HepG2 (cell line): ENCODE measurements around the gene DRC7. TPM values are rescaled to one million over a fixed set of nuclear protein-coding genes. Genes with fewer than 3 reads are reported as not detected.
A peak's percentile ranks its signal among the peaks of the same experiment; 100 is the strongest.

Experiments
- ATAC-seq: fragments of 200-7000 bp; cut with Tn5 transposase; 3 replicates; pipeline ENCODE4 v1.9.1; 2020; ENCODE audit warnings: mild to moderate bottlenecking, moderate library complexity
- BruUV-seq: library from RNA; stranded (reverse); fragments of 400-500 nt; replicated peaks from 2 replicates; lab custom pipeline; 2021; lab: Mats Ljungman, UMichigan
- CTCF ChIA-PET: fragments of 300-600 bp; formaldehyde crosslinking; extraction: SDS; loops from one replicate; lab custom pipeline; 2021; ENCODE audit warnings: low total read pairs, inconsistent platforms, low intra/inter-chr PET ratio; lab: Yijun Ruan, JAX
- POLR2A ChIA-PET: fragments of 350-600 bp; sonication (Branson Sonifier 250); formaldehyde crosslinking; loops from one replicate; lab custom pipeline; 2020; ENCODE audit warnings: antibody characterized with exemption, inconsistent platforms; lab: Yijun Ruan, JAX
- DNase-seq: peaks from one replicate; pipeline ENCODE4 v3.0.0-alpha.2; 2015; ENCODE audit warnings: low spot score
- FAIRE-seq: peaks from 3 replicates; lab custom pipeline; 2011; peaks lifted over from hg19 to GRCh38; lab: Jason Lieb, UNC
- H2AFZ ChIP-seq: one replicate; pipeline ENCODE4 v1.6.1; 2011; ENCODE audit warnings: low read length, inconsistent platforms
- H3K27ac ChIP-seq: fragments of 300-600 bp; 3 replicates; pipeline ENCODE4 v1.8.0; 2011; ENCODE audit warnings: mixed run types, mild to moderate bottlenecking, mixed read lengths, low read length, inconsistent platforms; ENCODE audit not compliant: insufficient read depth; ENCODE audit errors: extremely low read length
- H3K27me3 ChIP-seq, 2 experiments: fragments of 200-600 bp in 1 of 2; 2 replicates in 1 of 2; 3 replicates in 1 of 2; pipeline versions ENCODE4 v1.6.0 to v1.8.0; 2011; ENCODE audit warnings: low read length in 2 of 2, mild to moderate bottlenecking in 2 of 2, moderate library complexity in 2 of 2, inconsistent platforms in 1 of 2; ENCODE audit not compliant: insufficient read depth in 2 of 2, control insufficient read depth in 1 of 2
- H3K36me3 ChIP-seq, 2 experiments: fragments of 200-600 bp in 1 of 2; replicated peaks in 1 of 2; 2 replicates in 1 of 2; 3 replicates in 1 of 2; pipeline versions ENCODE4 v1.5.1 to v1.8.0; 2011; ENCODE audit warnings: low read length in 2 of 2, inconsistent platforms in 1 of 2; ENCODE audit not compliant: insufficient read depth in 2 of 2, control insufficient read depth in 1 of 2
- H3K4me1 ChIP-seq: 2 replicates; pipeline ENCODE4 v1.5.1; 2012; ENCODE audit warnings: low read length, inconsistent platforms; ENCODE audit not compliant: insufficient read depth
- H3K4me2 ChIP-seq: 2 replicates; pipeline ENCODE4 v1.6.0; 2011; ENCODE audit warnings: low read depth, low read length, inconsistent platforms
- H3K4me3 ChIP-seq, 3 experiments: fragments of 200-600 bp in 1 of 3; sonication (generic), shearing (Covaris generic) in 1 of 3; replicated peaks in 1 of 3; 2 replicates each; pipeline ENCODE4 v1.5.1; 2011 to 2016; ENCODE audit warnings: low read length in 3 of 3, inconsistent platforms in 2 of 3, low read depth in 2 of 3, mild to moderate bottlenecking in 2 of 3, control low read depth in 1 of 3, mixed read lengths in 1 of 3; ENCODE audit not compliant: insufficient read depth in 1 of 3
- H3K79me2 ChIP-seq: one replicate; pipeline ENCODE4 v1.6.1; 2011; ENCODE audit warnings: low read length, inconsistent platforms; ENCODE audit not compliant: insufficient read depth
- H3K9ac ChIP-seq: 2 replicates; pipeline ENCODE4 v1.6.0; 2011; ENCODE audit warnings: mild to moderate bottlenecking, low read depth, low read length, inconsistent platforms; ENCODE audit not compliant: insufficient read depth
- H3K9me3 ChIP-seq: 2 replicates; pipeline ENCODE4 v1.5.1; 2012; ENCODE audit warnings: mild to moderate bottlenecking, low read length
- H4K20me1 ChIP-seq: 2 replicates; pipeline ENCODE4 v1.6.0; 2011; ENCODE audit warnings: inconsistent platforms, mild to moderate bottlenecking, low read length, moderate library complexity; ENCODE audit not compliant: insufficient read depth
- AGO2 ChIP-seq: fragments of 200-400 bp; formaldehyde crosslinking; optimal IDR thresholded peaks from 2 replicates; pipeline ENCODE3; 2017; ENCODE audit warnings: mild to moderate bottlenecking, low read depth, low read length, moderate library complexity
- DNMT1 ChIP-seq: sonication (generic); formaldehyde crosslinking; IDR thresholded peaks from 2 replicates; pipeline ENCODE4 v1.5.1; 2020; ENCODE audit warnings: mild to moderate bottlenecking, missing genetic modification reagents
- HOMEZ ChIP-seq: IDR thresholded peaks from 2 replicates; pipeline ENCODE4 v1.6.1; 2016; ENCODE audit warnings: low read depth
- HOXA3 ChIP-seq: sonication (generic); formaldehyde crosslinking; IDR thresholded peaks from 2 replicates; pipeline ENCODE4 v1.5.0; 2020; ENCODE audit warnings: missing genetic modification reagents
- PAXIP1 ChIP-seq: sonication (generic); formaldehyde crosslinking; conservative IDR thresholded peaks from 2 replicates; pipeline ENCODE4 v1.4.0; 2020; ENCODE audit warnings: mild to moderate bottlenecking, missing genetic modification reagents, moderate library complexity
- PRPF4 ChIP-seq: fragments of 200-400 bp; formaldehyde crosslinking; IDR thresholded peaks from 2 replicates; pipeline ENCODE4 v1.6.1; 2016; ENCODE audit warnings: low read length, low read depth; ENCODE audit not compliant: poor library complexity, severe bottlenecking
- RFXAP ChIP-seq: sonication (generic); formaldehyde crosslinking; IDR thresholded peaks from 2 replicates; pipeline ENCODE4 v1.4.0; 2020; ENCODE audit warnings: missing genetic modification reagents, borderline replicate concordance
- SAFB2 ChIP-seq: sonication (generic); formaldehyde crosslinking; IDR thresholded peaks from 2 replicates; pipeline ENCODE4 v1.5.1; 2020; ENCODE audit warnings: missing genetic modification reagents, low read depth, mild to moderate bottlenecking, borderline replicate concordance
- SRSF9 ChIP-seq: fragments of 200-400 bp; formaldehyde crosslinking; IDR thresholded peaks from 2 replicates; pipeline ENCODE4 v1.6.1; 2018; ENCODE audit warnings: borderline replicate concordance, mild to moderate bottlenecking, low read depth, low read length; ENCODE audit not compliant: insufficient read depth, poor library complexity, severe bottlenecking
- TERF1 ChIP-seq: sonication (generic); formaldehyde crosslinking; IDR thresholded peaks from 2 replicates; pipeline ENCODE4 v1.8.0; 2022; ENCODE audit warnings: mild to moderate bottlenecking, missing genetic modification reagents, moderate library complexity
- ZNF768 ChIP-seq: sonication (generic); formaldehyde crosslinking; IDR thresholded peaks from 2 replicates; pipeline ENCODE4 v1.4.0; 2020; ENCODE audit warnings: missing genetic modification reagents
- WGBS: methylation state at CpG from one replicate; pipeline ENCODE4 v1.1.6; 2017; ENCODE audit warnings: low lambda C conversion rate; 5-methylcytosine and 5-hydroxymethylcytosine counted together
- in situ Hi-C: cut with HindIII; loops from 2 replicates; pipeline ENCODE4 v1.10.0; 2017; ENCODE audit warnings: low pct_unique_long_range_greater_than_20kb; ENCODE audit not compliant: extremely low pct_ligation_motif_present
- intact Hi-C: fragments of 100-400 bp; cut with micrococcal nuclease; formaldehyde crosslinking; loops from one replicate; pipeline ENCODE4 v1.10.0; 2022; ENCODE audit not compliant: unreplicated experiment
- polyA plus RNA-seq, 8 experiments: library from polyadenylated mRNA; depleted of rRNA in 3 of 8; stranded (reverse) in 7 of 8; unstranded in 1 of 8; fragments of >200 nt; fragmentation: Illumina TruSeq in 4 of 8; extraction: Trizol in 4 of 8; gene quantifications; 2 replicates each; pipeline versions ENCODE4 v1.2.1 to v1.2.3, GENCODE V29; 2011 to 2016; ENCODE audit warnings: low read depth in 4 of 8, missing spikeins in 1 of 8, mixed read lengths in 1 of 8; ENCODE audit not compliant: insufficient read depth in 1 of 8
- total RNA-seq, 5 experiments: library from RNA; depleted of rRNA; stranded (reverse); fragments of >200 nt; fragmentation: Illumina TruSeq; extraction: Trizol; gene quantifications; 2 replicates each; pipeline ENCODE4 v1.2.3, GENCODE V29; 2016; ENCODE audit warnings: low read depth in 1 of 5

The DRC7 gene
- total and polyA plus RNA-seq, 2 of the 13 experiments (the other 11 are each of a cell fraction or from before 2014, with no cell fraction given) = 2.7 to 3.4 TPM

DNA sequence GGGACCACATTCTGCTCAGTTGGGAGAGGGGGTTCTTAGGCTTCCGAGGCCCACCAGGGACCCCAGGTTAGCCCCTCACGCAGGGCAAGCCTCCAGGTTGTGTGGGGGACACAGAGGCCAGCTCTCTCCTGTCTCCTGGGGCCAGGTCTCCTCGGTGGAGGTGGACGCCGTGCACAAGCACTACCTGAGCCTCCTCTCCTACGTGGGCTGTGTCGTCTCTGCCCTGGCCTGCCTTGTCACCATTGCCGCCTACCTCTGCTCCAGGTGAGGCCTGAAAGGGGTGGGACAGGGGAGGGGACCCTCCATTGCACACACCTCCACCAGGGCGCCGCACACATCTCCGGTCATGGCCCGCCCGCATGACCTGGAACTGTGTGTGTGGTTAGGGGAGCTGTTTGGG lies 37.4 kb upstream of the DRC7 start:
- no peaks in the 10 kb centered on the region for H3K27me3 ChIP-seq
- POLR2A ChIA-PET = no interaction called here
- no peak for ATAC-seq
- no peak overlapping the region for H3K4me2 ChIP-seq
- H2AFZ ChIP-seq = no peak overlapping the region
- in situ Hi-C loops = no loop called here
- H4K20me1 ChIP-seq = no peaks in the 10 kb centered on the region
- 98% methylated on average over 12 of the region's 13 CpGs for WGBS
- intact Hi-C loops = no loop called here
- BruUV-seq = no TSS peak
- H3K9ac ChIP-seq = no peak overlapping the region
- TF ChIP-seq HOXA3 (no peak), AGO2 (no peak), PRPF4 (no peak), SAFB2 (CRISPR knock-in tag) (no peak)
- TF ChIP-seq, all 625 proteins: peak for 0
- Histone ChIP-seq H3K4me1 (peaks cover 25% of the 10 kb centered on the region), H3K4me3 (no peak overlapping the region), H3K36me3 (no peaks in the 10 kb centered on the region), H3K9me3 (no peaks in the 10 kb centered on the region), H3K27ac (no peak overlapping the region), H3K79me2 (no peaks in the 10 kb centered on the region)
- CTCF ChIA-PET = no interaction called here
- FAIRE-seq (no peak), DNase-seq (no peak)

DNA sequence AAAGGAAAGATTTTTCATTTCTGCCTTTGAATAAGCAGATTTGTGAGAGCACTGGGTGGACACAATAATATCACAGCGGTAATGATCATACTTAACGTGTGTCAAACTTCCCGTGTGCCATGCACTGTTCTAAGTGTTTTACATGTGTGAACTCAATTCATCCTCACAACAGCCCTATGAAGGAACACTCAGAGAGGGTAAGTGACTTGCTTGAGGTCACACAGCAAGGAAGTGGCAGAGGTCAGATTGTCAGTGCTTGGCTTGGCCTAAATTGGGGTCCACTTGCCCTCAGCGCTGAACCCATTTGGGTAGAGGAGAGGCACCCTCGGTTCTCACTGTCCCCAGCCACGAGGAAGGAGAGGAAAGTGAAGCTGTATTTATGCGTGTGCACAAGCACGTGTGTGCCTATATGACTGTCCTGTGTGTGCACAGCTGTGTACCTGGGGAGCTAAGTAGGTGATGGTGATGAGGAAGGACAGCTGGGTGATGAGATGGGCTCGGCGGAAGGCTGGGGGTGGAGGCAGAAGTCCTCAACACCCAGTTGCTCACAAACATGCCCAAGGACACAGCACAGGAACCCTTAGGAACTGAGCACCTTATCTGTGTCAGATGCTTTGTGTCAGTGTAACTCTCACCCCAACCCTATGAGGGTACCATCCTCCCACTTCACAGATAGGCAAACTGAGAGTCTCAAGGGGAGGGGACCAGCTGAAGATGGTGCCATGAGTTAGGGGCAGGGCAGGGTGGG lies 36.3 kb upstream of the DRC7 start:
- intact Hi-C loops = no loop called here
- CTCF ChIA-PET = no interaction called here
- Histone ChIP-seq H3K79me2 (no peaks in the 10 kb centered on the region), H3K9ac (no peak overlapping the region), H3K27me3 (no peaks in the 10 kb centered on the region), H3K27ac (no peak overlapping the region), H4K20me1 (no peaks in the 10 kb centered on the region), H2AFZ (no peak overlapping the region), H3K4me2 (no peak overlapping the region), H3K9me3 (no peaks in the 10 kb centered on the region), H3K36me3 (no peaks in the 10 kb centered on the region), H3K4me1 (peaks cover 25% of the 10 kb centered on the region), H3K4me3 (no peak overlapping the region)
- in situ Hi-C loops = no loop called here
- POLR2A ChIA-PET = no interaction called here
- BruUV-seq = no TSS peak
- ATAC-seq = no peak
- 90% methylated on average over 10 of the region's 10 CpGs for WGBS
- DNase-seq = no peak
- FAIRE-seq = no peak
- TF ChIP-seq SRSF9 = no peak
- no peak for TF ChIP-seq RFXAP
- no peak for TF ChIP-seq HOMEZ (CRISPR knock-in tag)
- peak; percentile 97 for TF ChIP-seq ZNF768 (CRISPR knock-in tag)
- no peak for TF ChIP-seq PAXIP1 (CRISPR knock-in tag)
- no peak for TF ChIP-seq DNMT1 (CRISPR knock-in tag)
- TF ChIP-seq TERF1 (CRISPR knock-in tag) = no peak
